ENCODE measurements around the gene ABCB10.
"Not testable (repeated sequence)": the region's sequence is repeated elsewhere in the genome, so short reads cannot be mapped to it uniquely, and the experiment has no call there.

ABCB10 gene

GRCh38 chr1:229560124-229560523 is 1.6 kb upstream of the ABCB10 start:
- not testable (repeated sequence) for DNase-seq; H3K27ac Mint-ChIP-seq; H3K9me3 Mint-ChIP-seq; H3K36me3 Mint-ChIP-seq; ATAC-seq (replicated peaks); H3K27me3 Mint-ChIP-seq
- H3K4me3 Mint-ChIP-seq: peak overlapping the region in 1 of 2 donors; percentile 14
- peaks cover 18 to 49% of the 10 kb centered on the region in 2 donors for H3K4me1 Mint-ChIP-seq

- H3K9me3 Mint-ChIP-seq; DNase-seq; H3K27me3 Mint-ChIP-seq; ATAC-seq (replicated peaks): not testable (repeated sequence)
- Mint-ChIP-seq H3K4me3 (peak overlapping the region; percentile 93 to 98), H3K36me3 (peaks cover 6 to 15% of the 10 kb centered on the region in 2 donors), H3K27ac (peak overlapping the region; percentile 97), H3K4me1 (peaks cover 25 to 56% of the 10 kb centered on the region in 2 donors)
Measured at GRCh38 chr1:229559336-229559801, 862 bp upstream of the ABCB10 start.

GRCh38 chr1:229557913-229558414 is 543 bp downstream of the ABCB10 start:
- no peaks in the 10 kb centered on the region for H3K9me3 Mint-ChIP-seq
- H3K4me3 Mint-ChIP-seq: peak overlapping the region; percentile 85 to 93
- H3K27ac Mint-ChIP-seq: peak overlapping the region; percentile 87
- H3K4me1 Mint-ChIP-seq: peaks cover 29 to 56% of the 10 kb centered on the region in 2 donors
- ATAC-seq (replicated peaks): peak; percentile 26 to 30
- peak; percentile 25 for DNase-seq
- H3K27me3 Mint-ChIP-seq: no peaks in the 10 kb centered on the region
- H3K36me3 Mint-ChIP-seq: peaks cover 8 to 23% of the 10 kb centered on the region in 2 donors

GRCh38 chr1:229557200-229557850 is 1.2 kb downstream of the ABCB10 start:
- peaks cover 8 to 23% of the 10 kb centered on the region in 2 donors for H3K36me3 Mint-ChIP-seq

GRCh38 chr1:229554886-229555621 is 3.5 kb downstream of the ABCB10 start:
- H3K9me3 Mint-ChIP-seq: no peaks in the 10 kb centered on the region
- DNase-seq (no peak), ATAC-seq (replicated peaks) (no peak)
- no peak overlapping the region for H3K4me3 Mint-ChIP-seq
- H3K36me3 Mint-ChIP-seq: peaks cover 8 to 23% of the 10 kb centered on the region in 2 donors
- H3K27ac Mint-ChIP-seq: no peak overlapping the region
- H3K27me3 Mint-ChIP-seq: no peaks in the 10 kb centered on the region
- H3K4me1 Mint-ChIP-seq: peaks cover 38 to 68% of the 10 kb centered on the region in 2 donors

More at GRCh38 chr1:229557200-229557850, 1.2 kb downstream of the ABCB10 start:
- no peak for ATAC-seq (replicated peaks)
- no peaks in the 10 kb centered on the region for H3K27me3 Mint-ChIP-seq
- H3K27ac Mint-ChIP-seq: peak overlapping the region; percentile 87
- no peaks in the 10 kb centered on the region for H3K9me3 Mint-ChIP-seq
- no peak for DNase-seq
- H3K4me3 Mint-ChIP-seq: peak overlapping the region; percentile 85 to 93
- peaks cover 32 to 61% of the 10 kb centered on the region in 2 donors for H3K4me1 Mint-ChIP-seq

GRCh38 chr1:229553621-229554130 is 4.8 kb downstream of the ABCB10 start:
- H3K27me3 Mint-ChIP-seq: no peaks in the 10 kb centered on the region
- H3K4me1 Mint-ChIP-seq: peaks cover 32 to 59% of the 10 kb centered on the region in 2 donors
- H3K36me3 Mint-ChIP-seq: peaks cover 14 to 29% of the 10 kb centered on the region in 2 donors
- no peak for DNase-seq
- no peaks in the 10 kb centered on the region for H3K9me3 Mint-ChIP-seq
- H3K4me3 Mint-ChIP-seq: no peak overlapping the region
- ATAC-seq (replicated peaks): no peak
- no peak overlapping the region for H3K27ac Mint-ChIP-seq

GRCh38 chr1:229552732-229553131 is 5.8 kb downstream of the ABCB10 start:
- peaks cover 17 to 33% of the 10 kb centered on the region in 2 donors for H3K36me3 Mint-ChIP-seq
- ATAC-seq (replicated peaks) (no peak), DNase-seq (no peak)
- no peak overlapping the region for H3K4me3 Mint-ChIP-seq
- peaks cover 32 to 57% of the 10 kb centered on the region in 2 donors for H3K4me1 Mint-ChIP-seq
- no peaks in the 10 kb centered on the region for H3K9me3 Mint-ChIP-seq
- no peaks in the 10 kb centered on the region for H3K27me3 Mint-ChIP-seq
- peak overlapping the region; percentile 52 for H3K27ac Mint-ChIP-seq

- Mint-ChIP-seq H3K36me3 (peaks cover 26 to 29% of the 10 kb centered on the region in 2 donors), H3K4me1 (peaks cover 23 to 40% of the 10 kb centered on the region in 2 donors), H3K4me3 (no peak overlapping the region), H3K27me3 (no peaks in the 10 kb centered on the region), H3K27ac (no peak overlapping the region), H3K9me3 (no peaks in the 10 kb centered on the region)
- no peak for DNase-seq
- no peak for ATAC-seq (replicated peaks)
Measured at GRCh38 chr1:229550812-229551567, 7.5 kb downstream of the ABCB10 start.

GRCh38 chr1:229547542-229547941 is 11.0 kb downstream of the ABCB10 start:
- Mint-ChIP-seq H3K36me3 (peaks cover 32 to 42% of the 10 kb centered on the region in 2 donors), H3K4me3 (no peak overlapping the region), H3K27me3 (no peaks in the 10 kb centered on the region), H3K4me1 (peaks cover 16 to 33% of the 10 kb centered on the region in 2 donors), H3K27ac (peak overlapping the region; percentile 70), H3K9me3 (peaks cover 0 to 4% of the 10 kb centered on the region in 2 donors)
- DNase-seq: no peak
- ATAC-seq (replicated peaks): no peak

- ATAC-seq (replicated peaks) (no peak), DNase-seq (no peak)
- Mint-ChIP-seq H3K36me3 (peaks cover 43 to 57% of the 10 kb centered on the region in 2 donors), H3K4me1 (peaks cover 15 to 30% of the 10 kb centered on the region in 2 donors), H3K9me3 (peaks cover 0 to 5% of the 10 kb centered on the region in 2 donors), H3K27me3 (no peaks in the 10 kb centered on the region), H3K4me3 (no peak overlapping the region), H3K27ac (no peak overlapping the region)
Measured at GRCh38 chr1:229544587-229544986, 13.9 kb downstream of the ABCB10 start.

GRCh38 chr1:229539863-229540506 is 18.5 kb downstream of the ABCB10 start:
- H3K27me3 Mint-ChIP-seq: no peaks in the 10 kb centered on the region
- H3K9me3 Mint-ChIP-seq: peaks cover 0 to 4% of the 10 kb centered on the region in 2 donors
- DNase-seq (no peak), ATAC-seq (replicated peaks) (no peak)
- H3K4me3 Mint-ChIP-seq: no peak overlapping the region
- no peak overlapping the region for H3K27ac Mint-ChIP-seq
- H3K4me1 Mint-ChIP-seq: peaks cover 14 to 28% of the 10 kb centered on the region in 2 donors
- peaks cover 58 to 75% of the 10 kb centered on the region in 2 donors for H3K36me3 Mint-ChIP-seq

- no peak for DNase-seq
- H3K36me3 Mint-ChIP-seq: peaks cover 57 to 70% of the 10 kb centered on the region in 2 donors
- no peak overlapping the region for H3K4me3 Mint-ChIP-seq
- peaks cover 10 to 23% of the 10 kb centered on the region in 2 donors for H3K4me1 Mint-ChIP-seq
- peaks cover 0 to 3% of the 10 kb centered on the region in 2 donors for H3K9me3 Mint-ChIP-seq
- ATAC-seq (replicated peaks): no peak
- no peak overlapping the region for H3K27ac Mint-ChIP-seq
- H3K27me3 Mint-ChIP-seq: no peaks in the 10 kb centered on the region
Measured at GRCh38 chr1:229538945-229539344, 19.6 kb downstream of the ABCB10 start.

- peaks cover 62 to 68% of the 10 kb centered on the region in 2 donors for H3K36me3 Mint-ChIP-seq
Measured at GRCh38 chr1:229537894-229538293, 20.6 kb downstream of the ABCB10 start.

More at GRCh38 chr1:229537894-229538293, 20.6 kb downstream of the ABCB10 start:
- DNase-seq: no peak
- peaks cover 0 to 3% of the 10 kb centered on the region in 2 donors for H3K9me3 Mint-ChIP-seq
- peaks cover 7 to 14% of the 10 kb centered on the region in 2 donors for H3K4me1 Mint-ChIP-seq
- no peaks in the 10 kb centered on the region for H3K27me3 Mint-ChIP-seq
- no peak for ATAC-seq (replicated peaks)
- H3K27ac Mint-ChIP-seq: no peak overlapping the region
- H3K4me3 Mint-ChIP-seq: no peak overlapping the region

Measured in stimulated activated naive B cell treated with anti-CD40 and anti-IgM and Interleukin-4, amounts not matched to agents 10 μg/mL and 1 μg/mL and 100 μg/mL, for 72 hours (primary cell).